ENCODE measurements around the gene COL26A1.

Gene COL26A1

DNA sequence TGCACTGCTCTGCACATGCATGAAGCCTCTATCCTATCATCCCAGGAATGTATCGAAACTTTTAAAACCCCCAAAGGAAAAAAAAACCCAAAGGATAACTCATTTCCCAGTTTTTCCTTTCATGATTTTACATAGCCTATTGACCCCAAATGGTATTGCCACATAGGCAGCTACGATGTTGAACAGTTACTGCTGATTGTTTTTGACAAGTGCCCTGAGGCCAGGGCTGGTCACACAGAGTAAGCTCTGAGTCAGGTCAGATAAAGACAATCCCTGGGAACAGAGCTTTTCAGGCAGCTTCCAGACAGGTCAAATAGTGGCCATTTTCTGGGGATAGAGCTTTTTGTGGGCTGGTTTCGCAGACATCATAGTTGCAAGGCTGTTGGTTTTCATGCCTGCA lies 214.3 kb downstream of the COL26A1 start:
- H2BK12ac ChIP-seq (ENCODE audit: low read length), result no peak overlapping the region
- no peak overlapping the region for H3K23ac ChIP-seq (ENCODE audit: low read length)
- no peak overlapping the region for H3K27ac ChIP-seq (ENCODE audit: low read depth, low read length)
- no peaks in the 10 kb centered on the region for H3K79me1 ChIP-seq (ENCODE audit: low read length)
- H3K9ac ChIP-seq (ENCODE audit: low read length), result no peak overlapping the region
- H4K12ac ChIP-seq (ENCODE audit: low read depth, low read length), result no peak overlapping the region
- no peak overlapping the region for H3K18ac ChIP-seq (ENCODE audit: low read length)
- DNase-seq, result peak in 1 of 2 donors; percentile 57
- no peak overlapping the region for H4K8ac ChIP-seq (ENCODE audit: low read depth, low read length)
- H4K91ac ChIP-seq (ENCODE audit: low read depth, low read length), result no peak overlapping the region
- H2BK5ac ChIP-seq (ENCODE audit: low read depth, low read length, poor library complexity), result no peak overlapping the region
- WGBS (ENCODE audit: extremely low coverage, insufficient coverage, insufficient read length), result no CpG with 5 or more reads among the region's 3 CpGs
- H3K14ac ChIP-seq (ENCODE audit: low read length), result no peak overlapping the region
- no peaks in the 10 kb centered on the region for H3K79me2 ChIP-seq (ENCODE audit: control insufficient read depth, insufficient read depth, low read length, poor library complexity)
- H3K27me3 ChIP-seq (ENCODE audit: insufficient read depth, low read length), result no peaks in the 10 kb centered on the region
- no peaks in the 10 kb centered on the region for H3K36me3 ChIP-seq (ENCODE audit: control insufficient read depth in 1 of 2, insufficient read depth in 2 of 2, low read length in 2 of 2)
- H3K4me3 ChIP-seq (ENCODE audit: low read depth, low read length), result no peak overlapping the region
- no peaks in the 10 kb centered on the region for H3K4me1 ChIP-seq (ENCODE audit: control insufficient read depth in 1 of 2, insufficient read depth in 2 of 2, low read length in 2 of 2)
- no peak overlapping the region for H3K4ac ChIP-seq (ENCODE audit: low read depth, low read length)
- H2BK120ac ChIP-seq (ENCODE audit: insufficient read depth, low read length, poor library complexity), result no peak overlapping the region
- H3K9me3 ChIP-seq (ENCODE audit: insufficient read depth, low read depth, low read length), result peaks cover 5% of the 10 kb centered on the region
- H2AFZ ChIP-seq (ENCODE audit: insufficient read depth, low read length, poor library complexity), result no peak overlapping the region
- no peak overlapping the region for H2AK5ac ChIP-seq (ENCODE audit: low read length)
- no peak overlapping the region for H3K4me2 ChIP-seq (ENCODE audit: low read length)

DNA sequence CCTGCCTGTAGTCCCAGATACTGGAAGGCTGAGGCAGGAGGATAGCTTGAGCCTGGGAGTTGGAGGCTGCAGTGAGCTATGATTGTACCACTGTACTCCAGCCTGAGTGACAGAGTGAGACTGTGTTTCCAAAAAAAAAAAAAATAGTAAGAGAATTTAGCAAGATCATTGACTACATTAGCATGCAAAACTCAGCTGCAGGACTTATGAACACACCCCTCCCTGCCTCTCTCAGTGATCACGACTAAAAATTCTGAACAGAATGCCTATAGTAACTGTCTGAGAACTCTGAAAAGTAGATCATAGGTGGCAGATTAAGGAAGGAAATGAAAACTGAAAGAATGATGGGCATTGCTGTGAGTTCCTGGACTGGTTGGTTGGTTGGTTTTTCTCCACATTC lies 215.9 kb downstream of the COL26A1 start:
- Histone ChIP-seq H3K36me3 (ENCODE audit: control insufficient read depth in 1 of 2, insufficient read depth in 2 of 2, low read length in 2 of 2) (no peaks in the 10 kb centered on the region), H3K14ac (ENCODE audit: low read length) (no peak overlapping the region), H3K27ac (ENCODE audit: low read depth, low read length) (no peak overlapping the region), H3K4ac (ENCODE audit: low read depth, low read length) (no peak overlapping the region), H3K9me3 (ENCODE audit: insufficient read depth, low read depth, low read length) (peaks cover 9% of the 10 kb centered on the region), H2AK5ac (ENCODE audit: low read length) (no peak overlapping the region), H3K9ac (ENCODE audit: low read length) (no peak overlapping the region), H4K91ac (ENCODE audit: low read depth, low read length) (no peak overlapping the region), H3K79me2 (ENCODE audit: control insufficient read depth, insufficient read depth, low read length, poor library complexity) (no peaks in the 10 kb centered on the region), H2BK12ac (ENCODE audit: low read length) (no peak overlapping the region), H2AFZ (ENCODE audit: insufficient read depth, low read length, poor library complexity) (no peak overlapping the region), H2BK5ac (ENCODE audit: low read depth, low read length, poor library complexity) (no peak overlapping the region), H3K79me1 (ENCODE audit: low read length) (no peaks in the 10 kb centered on the region), H3K4me1 (ENCODE audit: control insufficient read depth in 1 of 2, insufficient read depth in 2 of 2, low read length in 2 of 2) (no peaks in the 10 kb centered on the region), H4K12ac (ENCODE audit: low read depth, low read length) (no peak overlapping the region), H3K23ac (ENCODE audit: low read length) (no peak overlapping the region), H3K18ac (ENCODE audit: low read length) (no peak overlapping the region), H3K4me2 (ENCODE audit: low read length) (no peak overlapping the region), H2BK120ac (ENCODE audit: insufficient read depth, low read length, poor library complexity) (no peak overlapping the region), H3K4me3 (ENCODE audit: low read depth, low read length) (no peak overlapping the region), H3K27me3 (ENCODE audit: insufficient read depth, low read length) (no peaks in the 10 kb centered on the region), H4K8ac (ENCODE audit: low read depth, low read length) (no peak overlapping the region)
- no peak for DNase-seq
- no CpG with 5 or more reads among the region's 1 CpG for WGBS (ENCODE audit: extremely low coverage, insufficient coverage, insufficient read length)

DNA sequence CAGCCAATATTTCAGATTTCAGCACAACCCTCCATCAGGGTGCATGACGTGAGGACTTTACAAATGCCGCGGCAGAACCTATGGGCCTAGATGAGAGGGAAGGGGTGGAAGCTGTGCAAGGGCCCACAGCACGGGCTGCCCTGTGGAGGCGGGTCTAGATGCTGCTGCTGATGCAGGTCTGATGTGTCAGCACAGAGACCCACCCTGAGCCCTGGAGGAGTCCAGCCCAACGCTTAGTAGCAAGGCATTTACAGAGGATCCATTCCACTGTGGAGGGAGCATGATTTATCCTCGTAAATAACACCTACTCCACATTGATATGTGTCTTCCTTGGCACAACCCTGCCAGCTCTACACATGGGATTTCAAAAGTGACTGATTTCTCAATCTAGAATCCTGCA lies 217.9 kb downstream of the COL26A1 start:
- H3K79me1 ChIP-seq (ENCODE audit: low read length), result no peaks in the 10 kb centered on the region
- H4K12ac ChIP-seq (ENCODE audit: low read depth, low read length), result no peak overlapping the region
- no peak overlapping the region for H4K8ac ChIP-seq (ENCODE audit: low read depth, low read length)
- H2BK120ac ChIP-seq (ENCODE audit: insufficient read depth, low read length, poor library complexity), result no peak overlapping the region
- H3K4me3 ChIP-seq (ENCODE audit: low read depth, low read length), result no peak overlapping the region
- DNase-seq, result no peak
- no peaks in the 10 kb centered on the region for H3K79me2 ChIP-seq (ENCODE audit: control insufficient read depth, insufficient read depth, low read length, poor library complexity)
- H3K9ac ChIP-seq (ENCODE audit: low read length), result no peak overlapping the region
- no peak overlapping the region for H2BK12ac ChIP-seq (ENCODE audit: low read length)
- no peak overlapping the region for H3K18ac ChIP-seq (ENCODE audit: low read length)
- no peak overlapping the region for H3K4ac ChIP-seq (ENCODE audit: low read depth, low read length)
- no peak overlapping the region for H3K14ac ChIP-seq (ENCODE audit: low read length)
- H2BK5ac ChIP-seq (ENCODE audit: low read depth, low read length, poor library complexity), result no peak overlapping the region
- H2AFZ ChIP-seq (ENCODE audit: insufficient read depth, low read length, poor library complexity), result no peak overlapping the region
- no peak overlapping the region for H3K27ac ChIP-seq (ENCODE audit: low read depth, low read length)
- no peak overlapping the region for H3K23ac ChIP-seq (ENCODE audit: low read length)
- no peaks in the 10 kb centered on the region for H3K27me3 ChIP-seq (ENCODE audit: insufficient read depth, low read length)
- peaks cover 9% of the 10 kb centered on the region for H3K9me3 ChIP-seq (ENCODE audit: insufficient read depth, low read depth, low read length)
- no CpG with 5 or more reads among the region's 7 CpGs for WGBS (ENCODE audit: extremely low coverage, insufficient coverage, insufficient read length)
- no peaks in the 10 kb centered on the region for H3K36me3 ChIP-seq (ENCODE audit: control insufficient read depth in 1 of 2, insufficient read depth in 2 of 2, low read length in 2 of 2)
- H4K91ac ChIP-seq (ENCODE audit: low read depth, low read length), result no peak overlapping the region
- H2AK5ac ChIP-seq (ENCODE audit: low read length), result no peak overlapping the region
- H3K4me1 ChIP-seq (ENCODE audit: control insufficient read depth in 1 of 2, insufficient read depth in 2 of 2, low read length in 2 of 2), result no peaks in the 10 kb centered on the region
- H3K4me2 ChIP-seq (ENCODE audit: low read length), result no peak overlapping the region

DNA sequence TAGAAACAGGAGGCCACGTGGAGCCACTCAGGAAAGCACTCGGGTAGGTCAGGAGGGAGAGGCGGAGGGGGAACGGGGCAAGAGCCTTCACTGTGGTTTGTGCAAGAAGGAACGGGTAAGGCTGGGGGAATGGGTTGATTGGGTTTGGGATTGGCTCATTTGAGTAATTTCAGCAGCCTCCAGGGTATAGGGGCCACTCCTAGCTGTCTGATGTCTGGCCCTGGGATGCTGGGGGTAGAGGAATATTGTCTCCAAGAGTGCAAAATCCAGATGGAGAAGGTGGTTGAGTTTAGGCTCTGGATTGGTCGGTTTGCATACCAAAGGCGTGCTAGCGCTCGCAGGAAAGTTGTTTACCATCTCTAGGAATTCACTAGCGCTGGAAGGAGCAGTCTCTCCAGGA lies 219.2 kb downstream of the COL26A1 start:
- Histone ChIP-seq H3K9me3 (ENCODE audit: insufficient read depth, low read depth, low read length) (peaks cover 6% of the 10 kb centered on the region), H3K36me3 (ENCODE audit: control insufficient read depth in 1 of 2, insufficient read depth in 2 of 2, low read length in 2 of 2) (no peaks in the 10 kb centered on the region), H3K23ac (ENCODE audit: low read length) (no peak overlapping the region), H4K91ac (ENCODE audit: low read depth, low read length) (no peak overlapping the region), H2AK5ac (ENCODE audit: low read length) (no peak overlapping the region), H3K4me3 (ENCODE audit: low read depth, low read length) (no peak overlapping the region), H3K27ac (ENCODE audit: low read depth, low read length) (no peak overlapping the region), H3K4me2 (ENCODE audit: low read length) (no peak overlapping the region), H4K12ac (ENCODE audit: low read depth, low read length) (no peak overlapping the region), H3K4ac (ENCODE audit: low read depth, low read length) (no peak overlapping the region), H3K9ac (ENCODE audit: low read length) (no peak overlapping the region), H3K4me1 (ENCODE audit: control insufficient read depth in 1 of 2, insufficient read depth in 2 of 2, low read length in 2 of 2) (no peaks in the 10 kb centered on the region), H3K27me3 (ENCODE audit: insufficient read depth, low read length) (no peaks in the 10 kb centered on the region), H2BK12ac (ENCODE audit: low read length) (no peak overlapping the region), H3K79me2 (ENCODE audit: control insufficient read depth, insufficient read depth, low read length, poor library complexity) (no peaks in the 10 kb centered on the region), H3K14ac (ENCODE audit: low read length) (no peak overlapping the region), H4K8ac (ENCODE audit: low read depth, low read length) (no peak overlapping the region), H2BK120ac (ENCODE audit: insufficient read depth, low read length, poor library complexity) (no peak overlapping the region), H2AFZ (ENCODE audit: insufficient read depth, low read length, poor library complexity) (no peak overlapping the region), H2BK5ac (ENCODE audit: low read depth, low read length, poor library complexity) (no peak overlapping the region), H3K18ac (ENCODE audit: low read length) (no peak overlapping the region), H3K79me1 (ENCODE audit: low read length) (no peaks in the 10 kb centered on the region)
- peak; percentile 40 to 69 for DNase-seq
- no CpG with 5 or more reads among the region's 10 CpGs for WGBS (ENCODE audit: extremely low coverage, insufficient coverage, insufficient read length)
